GM23248 (cell line): ENCODE data around the gene VWA1.
"Not testable (repeated sequence)": the region's sequence is repeated elsewhere in the genome, so short reads cannot be mapped to it uniquely, and the experiment has no call there.

Source experiments
- EZH2 ChIP-seq: fragments of 200-600 bp; sonication (generic); IDR thresholded peaks from 2 replicates; pipeline ENCODE4 v1.6.1; 2018; ENCODE audit warnings: antibody characterized with exemption, mild to moderate bottlenecking; ENCODE audit not compliant: insufficient read depth, poor library complexity, severe bottlenecking
- EZH2phosphoT487 ChIP-seq: fragments of 200-600 bp; sonication (generic); IDR thresholded peaks from 2 replicates; pipeline ENCODE4 v1.6.1; 2018; ENCODE audit warnings: antibody characterized with exemption, moderate library complexity, mild to moderate bottlenecking, low read depth; ENCODE audit not compliant: insufficient read depth

- TF ChIP-seq EZH2, EZH2phosphoT487: not testable (repeated sequence)
These were observed 36.8 kb downstream of the VWA1 start for GRCh38 chr1:1472053-1472876.
